ENCODE results near the gene ERCC6L2.

ERCC6L2 gene

GRCh38 chr9:95870906-95871305, 4.6 kb upstream of the ERCC6L2 start:
- no peak for DNase-seq

DNA sequence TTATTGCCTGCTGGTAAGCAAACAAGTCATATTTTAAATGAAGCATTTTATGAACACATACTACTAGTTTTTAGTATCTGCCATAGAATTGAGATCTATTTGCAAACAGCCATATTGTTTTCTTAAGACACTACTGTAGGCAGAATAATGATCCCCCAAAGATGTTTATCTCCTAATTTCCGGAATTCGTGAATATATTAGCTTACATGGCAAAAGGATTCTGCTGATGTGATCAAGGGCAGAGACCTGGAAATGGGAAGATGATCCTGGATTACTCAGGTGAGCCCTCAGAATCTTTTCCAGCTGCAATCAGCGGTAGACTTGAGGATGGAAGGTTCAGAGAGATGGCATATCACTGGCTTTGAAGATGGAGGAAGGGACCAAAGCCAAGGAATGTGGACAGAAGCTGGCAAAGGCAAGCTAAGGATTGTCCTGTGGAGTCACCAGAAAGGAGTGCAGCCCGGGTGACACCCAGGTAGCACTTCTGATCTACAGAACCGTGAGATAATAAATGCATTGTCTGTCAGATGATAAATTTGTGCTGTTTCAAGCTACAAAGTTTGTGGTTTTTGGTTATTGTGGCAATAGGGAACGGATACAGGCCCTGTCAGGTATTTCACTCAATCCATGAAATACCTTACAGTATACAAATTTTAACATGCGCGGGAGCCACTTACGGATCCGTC, 1.0 kb upstream of the ERCC6L2 start:
- DNase-seq: no peak

GRCh38 chr9:95874989-95875304, 544 bp upstream of the ERCC6L2 start:
- DNase-seq: no peak

- no peak for DNase-seq
Measured at GRCh38 chr9:95876138-95876444, 600 bp downstream of the ERCC6L2 start.

DNA sequence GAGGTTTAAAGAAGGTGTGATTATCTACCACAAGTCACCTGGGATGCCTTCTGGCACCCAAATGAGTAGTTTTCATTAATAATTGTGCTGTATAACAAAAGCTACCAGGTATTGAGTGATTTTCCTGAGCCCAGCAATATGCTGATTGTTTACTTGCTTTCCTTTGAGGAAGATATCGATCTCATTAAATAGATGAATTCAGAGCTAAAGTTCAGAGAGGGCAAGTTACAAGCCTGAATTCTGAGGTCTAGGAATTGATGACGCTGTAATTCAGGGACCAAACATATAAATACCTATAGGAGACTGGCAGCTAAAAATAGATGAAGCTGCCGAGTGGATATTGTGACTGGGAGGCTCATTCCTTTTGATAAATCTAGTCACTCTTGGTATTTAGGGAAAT, 1.1 kb downstream of the ERCC6L2 start:
- no peak for DNase-seq

DNA sequence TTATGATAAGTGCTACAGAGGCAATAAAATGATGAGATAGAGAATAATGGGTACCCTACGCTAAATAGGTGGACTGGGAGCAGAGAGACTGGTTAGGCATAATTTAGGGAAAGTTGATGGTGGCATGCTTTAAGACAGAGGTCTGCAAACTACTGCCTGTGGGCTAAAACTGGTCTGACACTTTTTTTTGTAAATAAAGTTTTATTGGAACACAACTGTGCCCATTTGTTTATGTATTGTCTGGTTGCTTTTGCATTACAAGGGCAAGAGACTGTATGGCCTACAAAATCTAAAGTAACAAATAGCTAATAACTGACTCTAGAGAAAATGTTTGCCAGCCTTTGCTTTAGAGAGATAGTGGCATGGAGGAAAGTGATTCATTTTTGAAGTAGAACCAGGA, 2.5 kb downstream of the ERCC6L2 start:
- DNase-seq: no peak

DNA sequence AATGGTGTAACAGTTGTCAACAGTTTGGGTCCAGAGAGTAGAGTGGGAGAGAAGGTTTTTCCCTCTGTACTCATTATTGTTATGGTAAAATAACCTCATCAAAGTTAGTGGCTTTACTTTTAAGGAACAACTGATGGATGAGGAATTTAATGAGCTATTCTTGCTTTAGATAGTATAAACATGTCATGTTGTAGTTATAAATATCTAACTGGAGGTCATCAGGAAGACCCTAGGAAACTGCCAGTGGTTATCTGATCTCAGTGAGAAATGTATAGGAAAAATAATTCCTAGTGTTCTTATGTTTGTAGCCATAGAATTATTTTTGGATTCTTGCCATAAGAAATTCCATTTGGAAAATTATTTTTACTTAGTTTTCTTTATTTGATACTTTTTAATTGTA, 4.1 kb downstream of the ERCC6L2 start:
- DNase-seq: no peak

GRCh38 chr9:95880021-95880690, 4.7 kb downstream of the ERCC6L2 start:
- DNase-seq: no peak

DNA sequence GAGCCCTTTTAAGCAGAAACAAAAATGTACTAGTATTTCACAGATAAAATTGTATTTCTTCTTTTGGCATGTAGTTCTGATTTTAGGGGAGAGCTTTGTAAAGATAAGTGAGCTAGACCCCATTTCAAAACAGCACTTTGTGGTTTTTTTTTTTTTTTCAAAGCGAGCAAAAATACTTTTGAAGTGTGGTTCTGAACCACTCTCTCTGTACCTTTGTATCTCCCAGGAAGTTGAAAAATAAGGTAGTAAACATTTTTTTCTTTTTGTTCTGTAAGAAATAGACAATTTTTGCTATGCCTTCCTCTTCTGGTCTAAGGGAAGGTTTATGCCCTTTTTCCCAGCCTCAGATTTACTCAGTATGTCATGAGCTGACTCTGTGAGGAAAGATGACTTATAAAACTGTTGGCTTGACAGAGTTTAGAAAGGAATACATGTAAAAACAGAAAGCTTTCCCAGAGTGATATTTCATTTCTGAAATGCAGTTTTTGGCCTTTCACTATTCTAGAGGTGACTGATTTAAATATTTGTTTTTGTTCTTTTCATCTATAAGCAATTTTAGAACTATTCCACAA, 12.5 kb downstream of the ERCC6L2 start:
- no peak for DNase-seq

GRCh38 chr9:95890594-95890993, 15.1 kb downstream of the ERCC6L2 start:
- DNase-seq: no peak

DNA sequence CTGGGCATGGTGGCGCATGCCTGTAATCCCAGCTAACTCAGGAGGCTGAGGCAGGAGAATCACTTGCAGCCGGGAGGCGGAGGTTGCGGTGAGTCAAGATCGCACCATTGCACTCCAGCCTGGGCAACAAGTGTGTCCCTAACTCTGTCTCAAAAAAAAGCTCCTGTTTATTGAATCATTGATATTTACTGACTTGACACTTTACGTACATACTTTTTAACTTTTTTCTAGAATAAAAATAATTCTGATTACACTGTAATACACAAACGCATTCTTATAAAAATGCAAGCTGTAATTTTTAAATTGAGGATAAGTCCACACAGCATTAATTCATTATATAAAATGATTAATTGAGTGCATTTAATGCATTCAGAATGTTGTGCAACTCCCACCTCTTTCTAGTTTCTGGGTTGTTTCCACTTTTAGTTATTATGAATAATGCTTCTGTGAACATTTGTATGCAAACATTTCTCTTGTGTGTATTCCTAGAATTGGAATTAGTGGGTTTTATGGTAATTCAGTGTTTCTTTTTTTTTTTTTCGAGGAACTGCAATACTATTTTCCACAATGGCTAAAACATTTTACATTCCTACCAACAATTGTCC, 15.7 kb downstream of the ERCC6L2 start:
- no peak for DNase-seq

DNA sequence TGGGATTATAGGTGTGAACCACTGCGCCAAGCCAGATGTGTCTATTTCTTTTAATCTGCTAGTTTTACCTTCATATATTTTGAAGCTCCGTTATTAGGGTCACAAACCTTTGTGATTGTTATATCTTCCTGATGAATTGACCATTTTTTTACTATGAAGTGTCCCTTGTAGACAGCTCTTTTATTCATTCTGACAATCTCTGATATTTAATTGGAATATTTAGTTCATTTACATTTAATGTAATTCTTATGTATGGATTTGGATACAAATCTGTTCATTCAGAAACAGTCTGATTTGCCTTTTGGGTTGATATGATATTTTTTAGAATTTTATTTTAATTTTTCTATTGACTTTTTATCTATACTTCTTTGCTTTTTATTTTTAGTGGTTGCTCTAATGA, 17.2 kb downstream of the ERCC6L2 start:
- DNase-seq: no peak

- DNase-seq: no peak
Measured at GRCh38 chr9:95896580-95896979, 21.1 kb downstream of the ERCC6L2 start.

GRCh38 chr9:95901506-95901905, 26.0 kb downstream of the ERCC6L2 start:
- no peak for DNase-seq

GRCh38 chr9:95903398-95903797, 27.9 kb downstream of the ERCC6L2 start:
- no peak for DNase-seq

GRCh38 chr9:95907794-95908193, 32.3 kb downstream of the ERCC6L2 start:
- no peak for DNase-seq

DNA sequence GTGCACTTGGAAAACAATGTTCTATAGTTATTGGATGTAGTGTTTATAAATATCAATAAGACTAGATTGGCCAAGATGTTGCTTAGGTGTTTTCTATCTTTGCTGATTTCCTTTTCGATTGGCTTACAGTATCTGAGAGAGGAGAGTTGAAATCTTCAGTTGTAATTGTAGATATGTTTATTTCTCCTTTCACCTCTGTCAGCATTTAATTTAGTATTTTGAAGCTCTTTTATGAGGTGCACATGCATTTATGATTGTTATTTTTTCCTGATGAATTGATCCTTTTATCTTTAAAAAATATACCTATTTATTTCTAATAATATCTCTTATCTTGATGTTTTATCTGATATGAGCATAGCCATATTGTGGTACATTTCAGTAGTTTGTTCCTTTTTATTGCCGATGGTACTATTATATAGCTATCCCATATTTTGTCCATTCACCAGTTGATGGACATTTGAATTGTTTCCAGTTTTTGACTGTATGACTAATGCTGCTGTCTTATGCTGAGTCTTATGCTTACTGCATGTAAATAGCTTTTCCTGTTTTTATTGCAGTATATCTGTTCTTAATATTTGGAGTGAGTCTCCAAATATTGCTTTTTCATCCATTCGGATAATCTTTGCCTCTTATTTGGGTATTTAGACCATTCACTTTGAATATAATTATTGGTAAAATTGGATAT, 34.7 kb downstream of the ERCC6L2 start:
- DNase-seq: no peak

DNA sequence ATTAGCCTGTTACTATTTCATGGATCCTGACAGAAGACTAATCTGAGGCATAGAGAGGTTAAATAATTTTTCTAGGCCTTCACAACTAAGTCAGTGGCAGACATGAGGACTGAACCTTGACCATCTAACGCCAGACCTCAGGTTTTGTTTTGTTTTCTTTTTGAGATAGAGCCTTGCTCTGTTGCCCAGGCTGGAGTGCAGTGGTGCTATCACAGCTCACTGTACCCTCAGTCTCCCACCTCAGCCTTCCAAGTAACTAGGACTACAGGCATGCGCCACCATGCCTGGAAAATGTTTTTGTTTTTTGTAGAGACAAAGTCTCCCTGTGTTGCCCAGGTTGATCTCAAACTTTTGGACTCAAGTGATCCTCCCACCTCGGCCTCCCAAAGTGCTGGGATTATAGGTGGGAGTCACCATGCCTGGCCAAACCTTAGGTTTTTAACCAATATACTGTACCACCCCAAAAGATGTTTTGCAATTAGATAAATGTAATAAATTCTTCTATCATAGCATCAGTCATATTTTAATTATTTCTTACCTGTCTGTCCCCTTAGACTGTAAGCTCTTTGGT, 35.4 kb downstream of the ERCC6L2 start:
- DNase-seq: no peak

GRCh38 chr9:95912773-95913172, 37.3 kb downstream of the ERCC6L2 start:
- no peak for DNase-seq

- DNase-seq: no peak
Measured at GRCh38 chr9:95920017-95920416, 44.5 kb downstream of the ERCC6L2 start.

DNA sequence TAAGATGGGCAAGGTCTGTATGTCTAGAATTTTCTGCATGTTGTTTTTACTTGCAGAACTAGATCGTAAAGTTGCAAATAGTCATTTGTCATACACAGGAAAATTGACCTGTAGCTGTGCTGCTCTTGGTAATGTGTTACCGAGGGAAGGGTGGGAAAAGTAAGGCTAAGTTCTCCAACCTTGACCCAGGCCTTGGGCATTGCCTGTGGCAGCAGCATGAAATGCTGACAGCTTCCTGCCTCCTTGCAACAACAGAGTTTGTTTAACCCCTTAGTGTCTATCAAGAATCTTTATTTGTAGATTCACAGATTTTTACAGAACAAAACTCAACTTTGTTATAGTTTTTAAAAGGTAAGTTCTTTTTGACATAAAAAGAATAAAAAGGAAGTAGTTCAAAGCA, 48.3 kb downstream of the ERCC6L2 start:
- DNase-seq: no peak

DNA sequence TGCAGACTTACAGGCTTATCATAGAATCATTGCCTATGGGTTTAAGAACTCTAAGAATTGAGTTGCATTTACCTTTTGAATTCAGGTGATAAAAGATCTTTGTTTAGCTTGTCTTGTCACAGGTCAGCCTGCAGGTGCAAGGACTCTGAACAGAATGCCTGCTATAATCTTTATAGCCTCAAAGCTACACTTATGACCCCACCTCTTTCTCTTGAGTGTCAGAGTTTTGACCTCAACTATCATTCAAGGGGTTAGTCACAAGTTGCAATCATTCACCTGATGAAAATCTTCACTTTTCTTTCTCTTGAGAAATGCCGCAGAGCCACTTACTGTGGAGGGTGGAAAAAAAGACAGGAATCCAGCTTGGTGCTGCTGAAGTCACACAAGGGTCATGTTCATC, 49.5 kb downstream of the ERCC6L2 start:
- DNase-seq: no peak

DNA sequence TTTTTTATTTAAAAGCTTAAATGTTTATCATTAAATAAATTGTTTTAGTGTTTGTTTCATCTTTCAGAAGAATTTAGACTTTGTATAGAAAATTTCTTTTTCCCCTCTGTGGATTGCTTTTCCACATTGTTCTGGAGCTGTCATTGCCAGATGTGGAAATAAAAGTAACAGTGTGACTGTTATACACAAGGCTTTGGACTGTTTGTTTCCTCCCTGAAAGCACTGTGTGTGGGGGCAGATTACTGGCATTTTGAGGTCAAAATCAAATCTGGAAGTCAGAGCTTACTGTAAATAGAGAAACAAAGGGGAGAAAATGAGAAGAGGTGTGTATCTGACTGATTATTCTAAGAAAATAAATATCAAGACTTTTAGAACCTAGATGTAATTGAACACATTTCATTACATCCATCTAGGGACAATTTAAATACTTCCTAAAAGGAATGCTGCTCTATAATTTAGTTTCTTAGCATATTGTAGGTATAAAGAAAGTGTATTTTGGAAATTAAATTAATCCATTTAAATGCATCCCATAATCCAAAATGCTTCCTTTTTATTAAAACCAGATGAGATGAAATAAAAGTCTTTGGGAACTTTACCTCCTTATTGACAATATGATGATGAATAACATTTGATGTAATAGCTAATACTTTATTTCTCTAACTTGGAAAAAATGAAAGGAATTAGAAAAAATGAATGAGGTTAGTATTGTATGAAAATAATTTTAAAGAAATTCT, 51.9 kb downstream of the ERCC6L2 start:
- no peak for DNase-seq
